ENCODE results near the gene HSPD1. TPM values are rescaled to one million over a fixed set of nuclear protein-coding genes. Genes with fewer than 3 reads are reported as not detected.

Gene HSPD1
- total and polyA plus RNA-seq, 2 of the 13 experiments (the other 11 are each of a cell fraction or from before 2014, with no cell fraction given): 685 to 2,610 TPM

- TF ChIP-seq SNAPC4 (CRISPR knock-in tag; IDR thresholded peaks at IDR 0.05) (no peak; the same call in none of the 2 replicates), ZNF761 (CRISPR knock-in tag; conservative IDR thresholded peaks at IDR 0.05) (peak; percentile 97), JUNB (CRISPR knock-in tag; IDR thresholded peaks at IDR 0.05; ENCODE audit: borderline replicate concordance) (peak; percentile 55; the same call in 1 of the 2 replicates), THAP9 (CRISPR knock-in tag; IDR thresholded peaks at IDR 0.05; ENCODE audit: borderline replicate concordance) (peak; percentile 97), MXI1 (IDR thresholded peaks at IDR 0.05; ENCODE audit: borderline replicate concordance, low read depth, low read length) (peak; percentile 95; the same call in 2 of the 3 replicates), MATR3 (CRISPR knock-in tag; IDR thresholded peaks at IDR 0.05) (peak; percentile 49; the same call in 1 of the 2 replicates), PHF20 (CRISPR knock-in tag; IDR thresholded peaks at IDR 0.05) (peak; percentile 90), PITX1 (CRISPR knock-in tag; IDR thresholded peaks at IDR 0.05) (peak; percentile 67), ZNF839 (CRISPR knock-in tag; IDR thresholded peaks at IDR 0.05; ENCODE audit: borderline replicate concordance) (peak; percentile 99), RFX3 (CRISPR knock-in tag; IDR thresholded peaks at IDR 0.05) (peak; percentile 29; the same call in 1 of the 2 replicates), KDM4B (CRISPR knock-in tag; IDR thresholded peaks at IDR 0.05) (peak; percentile 99), NFYB (CRISPR knock-in tag; IDR thresholded peaks at IDR 0.05) (peak; percentile 69), ZNF776 (CRISPR knock-in tag; IDR thresholded peaks at IDR 0.05) (peak; percentile 95), ARNT2 (CRISPR knock-in tag; IDR thresholded peaks at IDR 0.05; ENCODE audit: low read depth) (peak; percentile 99), ZNF446 (CRISPR knock-in tag; IDR thresholded peaks at IDR 0.05) (peak; percentile 90), NCOA2 (CRISPR knock-in tag; IDR thresholded peaks at IDR 0.05) (peak; percentile 87), SNAPC5 (CRISPR knock-in tag; IDR thresholded peaks at IDR 0.05; ENCODE audit: borderline replicate concordance) (peak; percentile 81; the same call in 1 of the 2 replicates), ZNF333 (CRISPR knock-in tag; IDR thresholded peaks at IDR 0.05; ENCODE audit: borderline replicate concordance) (no peak), ZNF382 (CRISPR knock-in tag; IDR thresholded peaks at IDR 0.05; ENCODE audit: borderline replicate concordance) (no peak), STAG1 (CRISPR knock-in tag; IDR thresholded peaks at IDR 0.05) (peak; percentile 12; the same call in 1 of the 2 replicates), RBFOX2 (IDR thresholded peaks at IDR 0.05; ENCODE audit: low read depth, low read length) (peak; percentile 99)
Measured at GRCh38 chr2:197515739-197516392, 16.2 kb upstream of the HSPD1 start, which contains the start of gene MOB4 (continued).
